Prostate gland (tissue), 2 donors: ENCODE data around the gene S100A1. TPM values are rescaled to one million over a fixed set of nuclear protein-coding genes. Genes with fewer than 3 reads are reported as not detected.

Experiments used
- DNase-seq: peaks from one replicate; pipeline ENCODE4 v3.0.0-alpha.2; 2019; ENCODE audit warnings: low spot score
- H3K27ac ChIP-seq, 2 donors: fragments of 200-600 bp; sonication (generic); 2 replicates each; pipeline ENCODE4 v1.5.1; 2017 to 2019
- H3K27me3 ChIP-seq: fragments of 200-600 bp; sonication (generic); replicated peaks from 2 replicates; pipeline ENCODE4 v1.5.1; 2019; ENCODE audit not compliant: insufficient read depth
- H3K36me3 ChIP-seq, 2 donors: fragments of 200-600 bp; sonication (generic); 1 replicate in 1 of 2; 2 replicates in 1 of 2; pipeline versions ENCODE4 v1.5.1 to v1.8.1; 2017 to 2019
- H3K4me1 ChIP-seq: fragments of 200-600 bp; sonication (generic); replicated peaks from 2 replicates; pipeline ENCODE4 v1.5.1; 2019
- H3K4me3 ChIP-seq, 2 donors: fragments of 200-600 bp; sonication (generic); 2 replicates each; pipeline ENCODE4 v1.5.1; 2017 to 2019
- H3K9me3 ChIP-seq: fragments of 200-600 bp; sonication (generic); 2 replicates; pipeline ENCODE4 v1.5.1; 2017
- CTCF ChIP-seq, 4 experiments: fragments of 200-600 bp in 2 of 4; fragments of 450-650 bp in 2 of 4; sonication (generic) in 2 of 4; IDR thresholded peaks; 1 replicate in 3 of 4; 2 replicates in 1 of 4; pipeline ENCODE4 v1.5.1; 2016 to 2019; ENCODE audit warnings: antibody characterized with exemption in 4 of 4, mild to moderate bottlenecking in 2 of 4, moderate library complexity in 2 of 4
- POLR2A ChIP-seq: fragments of 450-650 bp; IDR thresholded peaks from one replicate; pipeline ENCODE4 v1.6.1; 2016; ENCODE audit warnings: antibody characterized with exemption, mild to moderate bottlenecking
- POLR2AphosphoS5 ChIP-seq: sonication (generic); formaldehyde crosslinking; IDR thresholded peaks from one replicate; pipeline ENCODE4 v1.6.1; 2017; ENCODE audit warnings: antibody characterized with exemption
- WGBS: methylation state at CpG from one replicate; pipeline ENCODE4 v1.1.5; 2018; 5-methylcytosine and 5-hydroxymethylcytosine counted together
- intact Hi-C: fragments of 100-400 bp; cut with DNase I; formaldehyde crosslinking; loops from one replicate; pipeline ENCODE4 v1.14.2; 2022
- total RNA-seq, 2 donors: library from RNA; depleted of rRNA; stranded (reverse); fragments of >200 nt; gene quantifications; one replicate each; pipeline ENCODE4 v1.1.0, GENCODE V29; 2016

The S100A1 gene
- total RNA-seq, 2 donors from 2014 or later, result 9.1 to 10.7 TPM

GRCh38 chr1:153633161-153633753 is 5.0 kb downstream of the S100A1 start:
- H3K27ac ChIP-seq, result peak overlapping the region; percentile 99 to 100
- H3K4me3 ChIP-seq, result peak overlapping the region; percentile 76 to 93
- TF ChIP-seq CTCF (IDR thresholded peaks at IDR 0.05), result no peak
- no peak for TF ChIP-seq POLR2A
- H3K36me3 ChIP-seq, result peaks cover 0 to 6% of the 10 kb centered on the region in 2 donors
- intact Hi-C loops, result loop anchor here (2.0 kb wide), 1 partner anchor 20 kb away; the partner anchor contains the start of gene S100A16
- WGBS, result 45% methylated on average over 18 of the region's 18 CpGs
- DNase-seq, result no peak
- H3K27me3 ChIP-seq, result no peaks in the 10 kb centered on the region
- H3K4me1 ChIP-seq, result no peaks in the 10 kb centered on the region
- no peaks in the 10 kb centered on the region for H3K9me3 ChIP-seq

- H3K4me1 ChIP-seq, result no peaks in the 10 kb centered on the region
- peaks cover 0 to 9% of the 10 kb centered on the region in 2 donors for H3K36me3 ChIP-seq
- intact Hi-C loops, result loop anchor here (2.0 kb wide), 2 partner anchors 21 to 25 kb away; partner anchors contain the start of genes S100A16 and SNAPIN
Measured at GRCh38 chr1:153633754-153634665, 5.8 kb downstream of the S100A1 start, which contains the start of gene CHTOP. CHTOP (plus strand) TSS chr1:153634066; CDS start chr1:153636589, 2,523 bp downstream.

GRCh38 chr1:153635872-153636271 is 7.6 kb downstream of the S100A1 start:
- no peaks in the 10 kb centered on the region for H3K27me3 ChIP-seq
- no peak overlapping the region for H3K27ac ChIP-seq
- intact Hi-C loops, result loop anchor here (2.0 kb wide), 1 partner anchor 23 kb away; the partner anchor contains the start of gene SNAPIN
- WGBS, result 84% methylated on average over 7 of the region's 7 CpGs
- peaks cover 4 to 9% of the 10 kb centered on the region in 2 donors for H3K36me3 ChIP-seq
- no peaks in the 10 kb centered on the region for H3K9me3 ChIP-seq
- DNase-seq, result no peak
- TF ChIP-seq CTCF (IDR thresholded peaks at IDR 0.05) (no peak), POLR2AphosphoS5 (no peak), POLR2A (no peak)
- peak overlapping the region in 1 of 2 donors; percentile 93 for H3K4me3 ChIP-seq
- no peaks in the 10 kb centered on the region for H3K4me1 ChIP-seq

More at GRCh38 chr1:153633754-153634665, 5.8 kb downstream of the S100A1 start, which contains the start of gene CHTOP:
- TF ChIP-seq POLR2A (peak; percentile 94), POLR2AphosphoS5 (peak; percentile 98), CTCF (IDR thresholded peaks at IDR 0.05) (peak in 2 of 4 experiments; percentile 26 to 44)
- H3K27ac ChIP-seq, result peak within 1 kb of the TSS; percentile 99 to 100
- no peaks in the 10 kb centered on the region for H3K27me3 ChIP-seq
- H3K4me3 ChIP-seq, result peak within 1 kb of the TSS; percentile 76 to 93
- no peaks in the 10 kb centered on the region for H3K9me3 ChIP-seq
- WGBS, result 1% methylated on average over 65 of the region's 65 CpGs
- peak; percentile 98 for DNase-seq

- Histone ChIP-seq H3K36me3 (peaks cover 4 to 9% of the 10 kb centered on the region in 2 donors), H3K27ac (peak overlapping the region in 1 of 2 donors; percentile 24), H3K4me3 (no peak overlapping the region), H3K27me3 (no peaks in the 10 kb centered on the region), H3K4me1 (no peaks in the 10 kb centered on the region), H3K9me3 (no peaks in the 10 kb centered on the region)
- DNase-seq, result no peak
- intact Hi-C loops, result no loop called here
- TF ChIP-seq CTCF (IDR thresholded peaks at IDR 0.05) (no peak), POLR2AphosphoS5 (no peak), POLR2A (no peak)
- WGBS, result 97% methylated on average over 9 of the region's 9 CpGs
Measured at GRCh38 chr1:153636312-153636711, 8.1 kb downstream of the S100A1 start.
